Memory B cell (primary cell): ENCODE data around the gene ERFE.

Source experiments
- ATAC-seq: fragments of 150-1000 bp; cut with Tn5 transposase; 2 replicates; pipeline ENCODE4 v1.10.0; 2021; ENCODE audit warnings: low read depth, mild to moderate bottlenecking, moderate library complexity
- DNase-seq, 2 donors: peaks; one replicate each; pipeline ENCODE4 v3.0.0; 2022; ENCODE audit warnings: low spot score in 2 of 2
- H3K27ac Mint-ChIP-seq: one replicate; pipeline ENCODE4 v1.8.0; 2022; ENCODE audit warnings: mild to moderate bottlenecking, moderate library complexity, mixed read lengths
- H3K27me3 Mint-ChIP-seq: one replicate; pipeline ENCODE4 v1.8.0; 2022; ENCODE audit warnings: mixed read lengths
- H3K36me3 Mint-ChIP-seq: one replicate; pipeline ENCODE4 v1.8.0; 2022; ENCODE audit warnings: mild to moderate bottlenecking, mixed read lengths
- H3K4me1 Mint-ChIP-seq: one replicate; pipeline ENCODE4 v1.8.0; 2022; ENCODE audit warnings: mixed read lengths
- H3K4me3 Mint-ChIP-seq: one replicate; pipeline ENCODE4 v1.8.0; 2022; ENCODE audit warnings: mild to moderate bottlenecking, moderate library complexity, mixed read lengths
- H3K9me3 Mint-ChIP-seq: one replicate; pipeline ENCODE4 v1.8.0; 2022; ENCODE audit warnings: mixed read lengths

Gene ERFE

GRCh38 chr2:238162251-238162845 lies 3.6 kb downstream of the ERFE start:
- Mint-ChIP-seq H3K27me3 (peaks cover 12% of the 10 kb centered on the region), H3K4me3 (no peak overlapping the region), H3K9me3 (no peaks in the 10 kb centered on the region), H3K4me1 (peaks cover 15% of the 10 kb centered on the region), H3K36me3 (no peaks in the 10 kb centered on the region), H3K27ac (no peak overlapping the region)
- ATAC-seq (no peak), DNase-seq (no peak)

- Mint-ChIP-seq H3K4me1 (peaks cover 15% of the 10 kb centered on the region), H3K36me3 (peaks cover 2% of the 10 kb centered on the region), H3K4me3 (no peak overlapping the region), H3K27me3 (peaks cover 12% of the 10 kb centered on the region), H3K9me3 (no peaks in the 10 kb centered on the region), H3K27ac (no peak overlapping the region)
- ATAC-seq (no peak), DNase-seq (no peak)
Measured at GRCh38 chr2:238162846-238163441, 4.2 kb downstream of the ERFE start.

GRCh38 chr2:238163481-238164198 lies 4.9 kb downstream of the ERFE start:
- H3K4me1 Mint-ChIP-seq = peaks cover 15% of the 10 kb centered on the region
- peaks cover 2% of the 10 kb centered on the region for H3K36me3 Mint-ChIP-seq
- DNase-seq (no peak), ATAC-seq (no peak)
- H3K4me3 Mint-ChIP-seq = no peak overlapping the region
- H3K9me3 Mint-ChIP-seq = no peaks in the 10 kb centered on the region
- H3K27me3 Mint-ChIP-seq = peaks cover 12% of the 10 kb centered on the region
- no peak overlapping the region for H3K27ac Mint-ChIP-seq

DNA sequence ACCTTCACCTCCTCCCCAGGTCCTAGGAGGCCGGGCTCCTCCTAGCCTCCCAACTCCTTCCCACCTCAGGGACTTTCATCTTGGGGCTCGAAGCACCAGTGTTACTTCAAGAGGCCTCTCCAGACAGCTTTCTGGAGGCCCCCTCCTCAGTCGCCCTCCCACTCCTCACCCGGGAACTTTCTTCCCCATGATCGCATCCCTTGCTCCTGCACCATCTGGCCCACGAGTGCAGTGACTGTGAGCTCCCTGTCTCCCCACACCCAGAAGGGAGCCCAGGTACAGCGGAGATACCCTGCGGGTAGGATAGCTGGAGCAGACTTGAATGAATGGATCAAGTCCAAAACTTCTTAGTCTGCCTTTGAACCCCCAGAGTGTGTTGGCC lies 6.1 kb downstream of the ERFE start:
- H3K4me1 Mint-ChIP-seq = peaks cover 10% of the 10 kb centered on the region
- no peak for DNase-seq
- H3K36me3 Mint-ChIP-seq = peaks cover 5% of the 10 kb centered on the region
- H3K27me3 Mint-ChIP-seq = peaks cover 8% of the 10 kb centered on the region
- no peak for ATAC-seq
- no peaks in the 10 kb centered on the region for H3K9me3 Mint-ChIP-seq
- no peak overlapping the region for H3K27ac Mint-ChIP-seq
- no peak overlapping the region for H3K4me3 Mint-ChIP-seq

GRCh38 chr2:238165288-238165921 lies 6.6 kb downstream of the ERFE start:
- Mint-ChIP-seq H3K27me3 (peaks cover 8% of the 10 kb centered on the region), H3K27ac (no peak overlapping the region), H3K4me3 (no peak overlapping the region), H3K9me3 (no peaks in the 10 kb centered on the region), H3K4me1 (peaks cover 7% of the 10 kb centered on the region), H3K36me3 (peaks cover 9% of the 10 kb centered on the region)
- ATAC-seq (no peak), DNase-seq (no peak)

- H3K4me1 Mint-ChIP-seq = peaks cover 3% of the 10 kb centered on the region
- DNase-seq (no peak), ATAC-seq (no peak)
- H3K9me3 Mint-ChIP-seq = no peaks in the 10 kb centered on the region
- no peak overlapping the region for H3K27ac Mint-ChIP-seq
- H3K27me3 Mint-ChIP-seq = peaks cover 7% of the 10 kb centered on the region
- H3K4me3 Mint-ChIP-seq = no peak overlapping the region
- peaks cover 13% of the 10 kb centered on the region for H3K36me3 Mint-ChIP-seq
Measured at GRCh38 chr2:238166391-238167343, 7.9 kb downstream of the ERFE start.

DNA sequence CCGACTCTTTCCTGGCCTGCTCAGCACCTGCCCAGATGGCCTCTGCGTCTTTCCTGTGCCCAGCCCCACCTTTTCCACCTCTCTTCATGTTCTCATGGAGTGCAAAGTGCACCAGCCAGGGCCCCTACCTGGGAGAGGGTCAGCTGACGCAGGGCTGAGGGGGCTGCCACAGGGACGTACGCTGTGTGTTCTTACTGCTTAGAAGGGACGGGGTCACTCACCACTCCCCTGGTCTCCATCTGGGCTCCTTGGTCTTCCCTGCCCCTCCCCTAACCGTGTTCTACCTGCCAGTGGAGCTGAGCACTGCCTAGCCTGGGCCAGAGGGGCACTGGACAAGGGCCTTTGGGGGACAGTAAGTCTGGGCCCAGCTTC lies 8.6 kb downstream of the ERFE start:
- Mint-ChIP-seq H3K4me1 (peaks cover 3% of the 10 kb centered on the region), H3K9me3 (no peaks in the 10 kb centered on the region), H3K4me3 (no peak overlapping the region), H3K27me3 (peaks cover 7% of the 10 kb centered on the region), H3K27ac (no peak overlapping the region), H3K36me3 (peaks cover 18% of the 10 kb centered on the region)
- no peak for DNase-seq
- no peak for ATAC-seq

DNA sequence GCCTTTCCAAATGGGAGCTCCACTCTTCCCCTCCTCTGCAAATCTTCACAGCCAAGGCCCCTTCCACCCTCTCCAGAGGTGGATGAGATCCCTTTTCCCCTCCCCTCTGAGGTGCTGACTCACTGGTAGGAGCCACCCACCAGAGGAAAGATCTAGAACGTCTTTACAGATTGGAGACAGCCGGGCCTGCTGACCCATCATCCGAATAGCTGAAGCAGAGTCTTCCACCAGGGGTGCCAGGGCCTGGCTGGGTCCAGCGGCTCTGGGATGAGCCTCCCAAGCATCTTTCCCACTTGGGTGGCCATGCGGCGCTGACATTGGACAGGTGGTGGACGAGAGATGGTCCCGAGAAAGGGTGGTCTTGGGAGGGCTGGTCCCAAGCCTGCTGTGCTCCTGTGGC lies 9.0 kb downstream of the ERFE start:
- no peak overlapping the region for H3K4me3 Mint-ChIP-seq
- no peak for ATAC-seq
- H3K4me1 Mint-ChIP-seq = peaks cover 3% of the 10 kb centered on the region
- H3K27ac Mint-ChIP-seq = no peak overlapping the region
- H3K9me3 Mint-ChIP-seq = no peaks in the 10 kb centered on the region
- H3K27me3 Mint-ChIP-seq = peaks cover 7% of the 10 kb centered on the region
- DNase-seq = no peak
- H3K36me3 Mint-ChIP-seq = peaks cover 20% of the 10 kb centered on the region

- Mint-ChIP-seq H3K27ac (no peak overlapping the region), H3K4me1 (peaks cover 3% of the 10 kb centered on the region), H3K36me3 (peaks cover 27% of the 10 kb centered on the region), H3K9me3 (no peaks in the 10 kb centered on the region), H3K27me3 (peaks cover 7% of the 10 kb centered on the region), H3K4me3 (no peak overlapping the region)
- DNase-seq (no peak), ATAC-seq (no peak)
Measured at GRCh38 chr2:238168196-238169047, 9.7 kb downstream of the ERFE start.

GRCh38 chr2:238169048-238169707 lies 10.4 kb downstream of the ERFE start:
- ATAC-seq = no peak
- no peak overlapping the region for H3K27ac Mint-ChIP-seq

GRCh38 chr2:238169708-238170251 lies 11.0 kb downstream of the ERFE start:
- no peaks in the 10 kb centered on the region for H3K4me1 Mint-ChIP-seq
- no peak overlapping the region for H3K4me3 Mint-ChIP-seq
- H3K27me3 Mint-ChIP-seq = peaks cover 6% of the 10 kb centered on the region
- peaks cover 32% of the 10 kb centered on the region for H3K36me3 Mint-ChIP-seq
- H3K27ac Mint-ChIP-seq = no peak overlapping the region
- ATAC-seq (no peak), DNase-seq (no peak)
- H3K9me3 Mint-ChIP-seq = no peaks in the 10 kb centered on the region

More at GRCh38 chr2:238169048-238169707, 10.4 kb downstream of the ERFE start:
- H3K27me3 Mint-ChIP-seq = peaks cover 7% of the 10 kb centered on the region
- H3K36me3 Mint-ChIP-seq = peaks cover 32% of the 10 kb centered on the region
- peaks cover 3% of the 10 kb centered on the region for H3K4me1 Mint-ChIP-seq
- no peaks in the 10 kb centered on the region for H3K9me3 Mint-ChIP-seq
- H3K4me3 Mint-ChIP-seq = no peak overlapping the region
- no peak for DNase-seq

DNA sequence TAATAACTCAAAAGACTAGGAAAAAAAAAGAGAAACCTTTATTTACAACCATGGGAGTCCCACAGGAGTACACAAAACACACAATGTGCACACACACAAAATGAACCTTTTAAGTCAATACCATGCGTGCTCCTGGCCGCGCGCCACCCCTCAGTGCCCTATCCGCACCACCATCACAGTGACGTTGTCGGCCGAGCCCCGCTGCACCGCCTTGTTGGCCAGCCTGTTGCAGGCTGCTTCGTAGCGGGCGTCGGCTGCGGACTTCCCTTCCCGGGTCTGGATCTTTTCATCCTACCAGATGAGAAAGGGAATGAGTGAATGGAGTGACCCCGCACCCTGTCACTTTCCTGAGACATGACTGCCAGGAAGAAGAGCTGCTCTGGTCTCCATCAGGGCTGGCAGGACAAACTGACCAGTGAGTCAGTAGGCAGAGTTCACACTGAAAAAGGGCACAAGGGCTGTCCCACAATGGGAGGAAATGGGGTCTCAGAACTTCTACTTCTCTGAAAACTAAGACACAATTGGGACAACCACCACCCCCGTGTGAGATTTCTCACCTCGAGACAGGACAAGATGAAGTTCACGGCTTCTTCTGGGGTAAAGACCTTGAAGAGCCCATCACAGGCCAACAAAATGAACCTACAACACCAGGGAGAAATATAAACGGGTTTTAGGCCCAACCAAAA lies 11.8 kb downstream of the ERFE start:
- ATAC-seq = no peak
- no peak overlapping the region for H3K4me3 Mint-ChIP-seq
- no peaks in the 10 kb centered on the region for H3K9me3 Mint-ChIP-seq
- no peak for DNase-seq
- H3K27ac Mint-ChIP-seq = no peak overlapping the region
- no peaks in the 10 kb centered on the region for H3K4me1 Mint-ChIP-seq
- H3K36me3 Mint-ChIP-seq = peaks cover 32% of the 10 kb centered on the region
- H3K27me3 Mint-ChIP-seq = no peaks in the 10 kb centered on the region
